Aorta (tissue), 5 donors: ENCODE results near the gene BCL2L11. TPM values are rescaled to one million over a fixed set of nuclear protein-coding genes. Genes with fewer than 3 reads are reported as not detected.

Source experiments
- ATAC-seq: fragments of 200-7000 bp; cut with Tn5 transposase; one replicate; pipeline ENCODE4 v1.9.1; 2022; ENCODE audit warnings: moderate library complexity; ENCODE audit not compliant: low FRiP score
- DNase-seq, 2 donors: peaks; one replicate each; pipeline ENCODE4 v3.0.0-alpha.2; 2020
- H3K27ac ChIP-seq, 2 donors: one replicate each; pipeline ENCODE4 v1.5.1; 2013; ENCODE audit warnings: low read length in 2 of 2, mild to moderate bottlenecking in 2 of 2, moderate library complexity in 2 of 2, control low read depth in 1 of 2, inconsistent platforms in 1 of 2, low read depth in 1 of 2
- H3K27me3 ChIP-seq, 2 donors: one replicate each; pipeline ENCODE4 v1.6.1; 2013; ENCODE audit warnings: control low read depth in 1 of 2, low read length in 1 of 2, mild to moderate bottlenecking in 1 of 2, moderate library complexity in 1 of 2; ENCODE audit not compliant: insufficient read depth in 2 of 2, control insufficient read depth in 1 of 2
- H3K36me3 ChIP-seq, 2 donors: one replicate each; pipeline ENCODE4 v1.6.1; 2013; ENCODE audit warnings: control low read depth in 1 of 2, low read length in 1 of 2, mild to moderate bottlenecking in 1 of 2; ENCODE audit not compliant: insufficient read depth in 2 of 2, control insufficient read depth in 1 of 2
- H3K4me1 ChIP-seq, 2 donors: one replicate each; pipeline ENCODE4 v1.6.1; 2013; ENCODE audit warnings: low read length in 2 of 2, control low read depth in 1 of 2, mild to moderate bottlenecking in 1 of 2, moderate library complexity in 1 of 2; ENCODE audit not compliant: insufficient read depth in 2 of 2, control insufficient read depth in 1 of 2
- H3K4me3 ChIP-seq, 2 donors: one replicate each; pipeline ENCODE4 v1.5.1; 2013; ENCODE audit warnings: low read length in 2 of 2, control low read depth in 1 of 2, mild to moderate bottlenecking in 1 of 2
- H3K9me3 ChIP-seq: one replicate; pipeline ENCODE4 v1.6.1; 2013; ENCODE audit warnings: mild to moderate bottlenecking, low read length; ENCODE audit not compliant: control insufficient read depth
- WGBS, 2 donors: extraction: QIAGEN DNeasy Blood & Tissue Kit; methylation state at CpG; one replicate each; pipeline ENCODE4 v1.1.7; 2013; 5-methylcytosine and 5-hydroxymethylcytosine counted together
- intact Hi-C, 2 donors: fragments of 100-400 bp; cut with DNase I; formaldehyde crosslinking; loops; one replicate each; pipeline versions ENCODE4 v1.14.2 to v1.15.0; 2022
- polyA plus RNA-seq, 2 donors: library from polyadenylated mRNA; stranded (reverse); fragments of 200-250 nt; gene quantifications; one replicate each; pipeline ENCODE4 v1.2.3, GENCODE V29; 2013
- total RNA-seq, 2 donors: library from RNA; stranded (reverse); fragmentation: NEBNext Ultra II Directional; extraction: Animal tissue kit (Norgen Biotek cat#: 25700); gene quantifications; one replicate each; pipeline ENCODE4 v1.2.1, GENCODE V29; 2021
- donor health status: healthy with polysubstance abuse.
- donor health status: Bipolar disorder and iron deficiency.
- donor health status: DM: no; HTN: no; CAD: no.
- donor health status: DM: no; HTN: no; CAD: no.
- donor health status: DM: yes; HTN: yes; CAD: no.

Gene BCL2L11
- total and polyA plus RNA-seq, 4 donors = 2.8 to 14.2 (median 5.4) TPM

- 93 to 96% methylated on average over 5 of the region's 5 CpGs for WGBS, 2 donors
- ATAC-seq = no peak
- H3K4me1 ChIP-seq = no peaks in the 10 kb centered on the region
These were observed 20.5 kb upstream of the BCL2L11 start for GRCh38 chr2:111100087-111100764.

DNA sequence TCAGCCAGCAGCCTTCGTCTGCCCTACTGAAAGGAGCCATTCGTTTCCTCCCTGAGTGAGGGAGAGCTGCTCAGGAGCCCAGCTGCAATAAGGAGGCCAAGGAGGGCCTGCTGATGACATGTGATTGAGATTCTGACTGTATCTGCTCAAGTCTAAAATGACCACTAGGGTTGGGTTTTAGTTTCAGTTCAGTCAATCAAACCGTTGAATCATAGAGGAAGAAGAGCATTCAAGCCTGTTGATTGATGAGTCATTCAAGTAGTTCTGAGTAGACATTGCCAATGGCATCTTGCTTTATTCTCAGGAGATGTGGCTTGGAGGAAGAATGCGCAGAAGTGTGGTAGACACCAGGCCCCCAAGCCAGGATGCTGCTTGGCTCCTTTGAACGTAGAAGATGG lies 19.9 kb upstream of the BCL2L11 start:
- H3K27ac ChIP-seq = no peak overlapping the region
- H3K4me3 ChIP-seq = no peak overlapping the region
- 89 to 92% methylated on average over 5 of the region's 5 CpGs for WGBS, 2 donors
- ATAC-seq = no peak
- no peaks in the 10 kb centered on the region for H3K4me1 ChIP-seq
- H3K9me3 ChIP-seq = no peaks in the 10 kb centered on the region
- no peaks in the 10 kb centered on the region for H3K27me3 ChIP-seq
- no peak for DNase-seq
- intact Hi-C loops = no loop called here
- H3K36me3 ChIP-seq = no peaks in the 10 kb centered on the region

More at GRCh38 chr2:111100087-111100764, 20.5 kb upstream of the BCL2L11 start:
- DNase-seq = no peak
- Histone ChIP-seq H3K27ac (no peak overlapping the region), H3K36me3 (no peaks in the 10 kb centered on the region), H3K4me3 (no peak overlapping the region), H3K9me3 (no peaks in the 10 kb centered on the region), H3K27me3 (no peaks in the 10 kb centered on the region)
- intact Hi-C loops = no loop called here

GRCh38 chr2:111101592-111101991 lies 19.1 kb upstream of the BCL2L11 start:
- H3K27me3 ChIP-seq = no peaks in the 10 kb centered on the region

GRCh38 chr2:111102216-111102615 lies 18.5 kb upstream of the BCL2L11 start:
- Histone ChIP-seq H3K27me3 (no peaks in the 10 kb centered on the region), H3K36me3 (no peaks in the 10 kb centered on the region), H3K9me3 (no peaks in the 10 kb centered on the region), H3K27ac (no peak overlapping the region), H3K4me3 (no peak overlapping the region), H3K4me1 (no peaks in the 10 kb centered on the region)
- no peak for DNase-seq
- 79 to 88% methylated on average over 2 of the region's 2 CpGs for WGBS, 2 donors
- intact Hi-C loops = no loop called here
- no peak for ATAC-seq

More at GRCh38 chr2:111101592-111101991, 19.1 kb upstream of the BCL2L11 start:
- DNase-seq (no peak), ATAC-seq (no peak)
- no peak overlapping the region for H3K27ac ChIP-seq
- H3K4me1 ChIP-seq = no peaks in the 10 kb centered on the region
- H3K4me3 ChIP-seq = no peak overlapping the region
- H3K9me3 ChIP-seq = no peaks in the 10 kb centered on the region
- 90 to 93% methylated on average over 2 of the region's 2 CpGs for WGBS, 2 donors
- intact Hi-C loops = no loop called here
- H3K36me3 ChIP-seq = no peaks in the 10 kb centered on the region

GRCh38 chr2:111105926-111106325 lies 14.8 kb upstream of the BCL2L11 start:
- ATAC-seq = no peak
- WGBS, 2 donors = 50 to 57% methylated on average over 2 of the region's 2 CpGs
- Histone ChIP-seq H3K27ac (no peak overlapping the region), H3K36me3 (no peaks in the 10 kb centered on the region), H3K27me3 (no peaks in the 10 kb centered on the region), H3K9me3 (no peaks in the 10 kb centered on the region), H3K4me3 (no peak overlapping the region), H3K4me1 (no peaks in the 10 kb centered on the region)
- intact Hi-C loops = no loop called here
- no peak for DNase-seq

DNA sequence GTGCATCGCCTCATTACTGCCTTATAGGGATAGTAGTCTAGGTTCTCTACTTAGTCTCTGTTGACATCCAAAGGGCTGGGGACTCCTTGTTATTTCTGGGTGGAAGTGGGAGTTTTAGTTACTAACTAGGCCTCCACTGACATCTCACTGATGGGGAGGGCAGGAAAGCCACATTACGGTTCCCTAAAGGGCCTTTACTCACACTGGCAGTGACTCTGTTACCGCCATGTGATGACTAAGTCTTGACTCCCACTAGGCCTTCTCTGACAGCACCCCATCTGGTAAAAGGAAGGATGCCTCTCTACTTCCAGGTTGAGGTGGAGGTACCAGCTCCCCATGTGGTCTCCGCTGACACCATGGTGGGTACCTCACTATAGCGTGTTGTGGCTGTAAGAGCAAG lies 14.0 kb upstream of the BCL2L11 start:
- no peaks in the 10 kb centered on the region for H3K4me1 ChIP-seq
- no peak overlapping the region for H3K27ac ChIP-seq
- no peak for ATAC-seq
- 97 to 98% methylated on average over 5 of the region's 5 CpGs for WGBS, 2 donors
- no peak overlapping the region for H3K4me3 ChIP-seq
- H3K36me3 ChIP-seq = no peaks in the 10 kb centered on the region
- intact Hi-C loops = no loop called here
- H3K27me3 ChIP-seq = no peaks in the 10 kb centered on the region
- H3K9me3 ChIP-seq = no peaks in the 10 kb centered on the region
- no peak for DNase-seq

DNA sequence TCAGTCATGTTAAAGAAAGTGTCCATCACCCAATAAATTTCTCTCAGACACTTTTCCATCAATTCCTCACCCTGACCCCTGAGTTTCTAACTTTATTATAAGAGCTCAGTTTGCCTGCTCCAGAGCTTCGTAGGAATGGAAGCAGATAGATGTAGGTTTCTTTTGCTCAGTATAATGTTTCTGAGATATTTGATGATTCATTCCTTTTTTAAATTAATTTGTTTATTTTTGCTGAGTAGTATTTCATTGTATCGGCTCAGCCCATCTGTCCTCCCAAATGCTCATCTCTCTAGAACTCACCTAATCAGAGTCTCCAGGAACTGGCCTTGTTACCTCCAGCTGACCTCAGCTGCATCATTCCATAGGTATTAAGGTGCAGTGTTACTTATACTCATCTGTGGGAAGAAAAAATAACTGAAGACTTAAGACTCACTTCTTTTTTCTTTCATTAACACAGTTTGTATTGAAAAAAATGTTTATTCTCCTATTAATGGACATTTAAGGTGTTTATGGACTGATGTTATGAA lies 11.9 kb upstream of the BCL2L11 start:
- Histone ChIP-seq H3K4me1 (no peaks in the 10 kb centered on the region), H3K9me3 (no peaks in the 10 kb centered on the region), H3K27ac (no peak overlapping the region), H3K36me3 (no peaks in the 10 kb centered on the region), H3K4me3 (no peak overlapping the region), H3K27me3 (no peaks in the 10 kb centered on the region)
- WGBS, 2 donors = 94 to 95% methylated on average over 2 of the region's 2 CpGs
- DNase-seq = no peak
- intact Hi-C loops = no loop called here
- ATAC-seq = no peak

DNA sequence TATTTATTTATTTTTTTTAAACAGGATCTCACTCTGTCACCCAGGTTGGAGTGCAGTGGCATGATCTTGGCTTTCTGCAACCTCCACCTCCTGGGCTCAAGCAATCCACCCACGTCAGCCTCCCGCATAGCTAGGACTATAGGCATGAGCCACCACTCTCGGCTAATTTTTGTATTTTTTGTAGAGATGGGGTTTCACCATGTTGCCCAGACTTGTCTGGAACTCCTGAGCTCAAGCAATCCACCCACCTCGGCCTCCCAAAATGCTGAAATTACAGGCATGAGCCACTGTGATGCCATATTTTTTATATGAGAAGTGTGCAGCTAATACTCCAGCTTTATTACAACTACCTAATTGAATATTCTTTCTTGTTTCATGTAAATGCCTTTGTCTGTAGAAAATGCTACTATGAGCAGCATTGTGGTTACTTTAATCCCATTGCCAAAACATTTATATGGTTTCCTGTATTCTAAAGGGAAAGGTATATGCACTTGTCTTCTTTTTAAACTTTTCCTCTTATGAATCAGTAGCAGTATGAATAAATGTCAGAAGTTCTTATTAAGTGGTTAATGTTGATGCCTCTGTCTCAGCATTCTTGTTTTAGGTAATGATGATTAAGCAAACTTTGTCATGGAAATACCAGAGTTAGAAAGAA lies 9.5 kb upstream of the BCL2L11 start:
- WGBS, 2 donors = 95 to 96% methylated on average over 4 of the region's 4 CpGs
- Histone ChIP-seq H3K36me3 (no peaks in the 10 kb centered on the region), H3K9me3 (no peaks in the 10 kb centered on the region), H3K4me3 (no peak overlapping the region), H3K4me1 (no peaks in the 10 kb centered on the region), H3K27me3 (no peaks in the 10 kb centered on the region), H3K27ac (no peak overlapping the region)
- intact Hi-C loops = loop anchor here in 1 of 2 donors (10.0 kb wide), 1 partner anchor 296 kb away; no protein-coding TSS in a partner anchor
- DNase-seq (no peak), ATAC-seq (no peak)

DNA sequence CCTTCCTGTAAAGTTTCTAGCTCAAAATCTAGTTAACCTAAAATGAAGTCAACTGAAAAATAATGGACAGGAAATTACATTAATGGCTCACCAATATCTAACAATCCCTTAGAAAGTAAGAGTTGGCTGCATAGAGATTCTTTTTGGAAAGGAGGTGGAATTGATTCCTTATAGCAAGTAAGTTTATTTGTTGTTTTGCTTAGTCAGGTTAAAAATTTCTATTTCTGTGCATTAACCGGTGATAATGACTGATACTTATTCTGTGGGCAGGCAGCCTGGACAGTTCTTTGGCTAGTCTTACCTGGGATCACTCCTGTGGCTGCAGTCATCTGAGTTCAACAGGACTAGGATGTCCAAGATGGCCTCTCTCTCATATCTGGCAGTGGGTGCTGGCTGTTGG lies 6.9 kb upstream of the BCL2L11 start:
- Histone ChIP-seq H3K4me1 (no peaks in the 10 kb centered on the region), H3K27me3 (no peaks in the 10 kb centered on the region), H3K36me3 (no peaks in the 10 kb centered on the region), H3K9me3 (no peaks in the 10 kb centered on the region), H3K27ac (no peak overlapping the region), H3K4me3 (no peak overlapping the region)
- DNase-seq (no peak), ATAC-seq (no peak)
- intact Hi-C loops = loop anchor here in 1 of 2 donors (10.0 kb wide), 1 partner anchor 299 kb away; no protein-coding TSS in a partner anchor
- WGBS, 2 donors = 90 to 91% methylated on average over 1 of the region's 1 CpG
